Hepatocyte (in vitro differentiated cells): ENCODE results near the gene POU2F2. TPM values are rescaled to one million over a fixed set of nuclear protein-coding genes. Genes with fewer than 3 reads are reported as not detected.

Source experiments
- DNase-seq: peaks from one replicate; pipeline ENCODE4 v3.0.0-alpha.2; 2016; ENCODE audit warnings: low spot score
- H2AFZ ChIP-seq: fragments of 200-600 bp; sonication (generic); 2 replicates; pipeline ENCODE4 v1.6.0; 2016; ENCODE audit warnings: antibody characterized with exemption, mild to moderate bottlenecking
- H3K27ac ChIP-seq: fragments of 200-600 bp; sonication (generic); 2 replicates; pipeline ENCODE4 v1.5.1; 2016; ENCODE audit warnings: mild to moderate bottlenecking
- H3K27me3 ChIP-seq: fragments of 200-600 bp; sonication (generic); 2 replicates; pipeline ENCODE4 v1.6.1; 2016
- H3K36me3 ChIP-seq: fragments of 200-600 bp; sonication (generic); replicated peaks from 2 replicates; pipeline ENCODE4 v1.5.1; 2016; ENCODE audit warnings: low read depth; ENCODE audit not compliant: insufficient read depth
- H3K4me1 ChIP-seq: fragments of 200-600 bp; sonication (generic); 2 replicates; pipeline ENCODE4 v1.5.1; 2016; ENCODE audit warnings: mild to moderate bottlenecking, moderate library complexity; ENCODE audit not compliant: insufficient read depth
- H3K4me2 ChIP-seq: fragments of 200-600 bp; sonication (generic); 2 replicates; pipeline ENCODE4 v1.6.0; 2016
- H3K4me3 ChIP-seq: fragments of 200-600 bp; sonication (generic); 2 replicates; pipeline ENCODE4 v1.5.1; 2016; ENCODE audit warnings: mild to moderate bottlenecking
- H3K79me2 ChIP-seq: fragments of 200-600 bp; sonication (generic); 2 replicates; pipeline ENCODE4 v1.6.0; 2017; ENCODE audit warnings: mild to moderate bottlenecking
- H3K9me2 ChIP-seq: fragments of 200-600 bp; sonication (generic); replicated peaks from 2 replicates; pipeline ENCODE4 v1.6.0; 2017; ENCODE audit warnings: mild to moderate bottlenecking; ENCODE audit not compliant: insufficient read depth
- H3K9me3 ChIP-seq: fragments of 200-600 bp; sonication (generic); 2 replicates; pipeline ENCODE4 v1.5.1; 2016; ENCODE audit warnings: low read depth, mild to moderate bottlenecking
- H4K20me1 ChIP-seq: fragments of 200-600 bp; sonication (generic); 2 replicates; pipeline ENCODE4 v1.6.0; 2016; ENCODE audit warnings: mild to moderate bottlenecking; ENCODE audit not compliant: insufficient read depth, poor library complexity, severe bottlenecking
- CTCF ChIP-seq: fragments of 200-600 bp; sonication (generic); IDR thresholded peaks from 2 replicates; pipeline ENCODE4 v1.5.1; 2016; ENCODE audit warnings: antibody characterized with exemption, mild to moderate bottlenecking; ENCODE audit not compliant: poor library complexity
- EZH2 ChIP-seq: fragments of 200-600 bp; sonication (generic); IDR thresholded peaks from 2 replicates; pipeline ENCODE4 v1.6.1; 2016; ENCODE audit warnings: antibody characterized with exemption, mild to moderate bottlenecking, borderline replicate concordance
- EZH2phosphoT487 ChIP-seq: fragments of 200-600 bp; sonication (generic); IDR thresholded peaks from one replicate; pipeline ENCODE4 v1.6.1; 2018; ENCODE audit warnings: antibody characterized with exemption, mild to moderate bottlenecking, low read depth, moderate library complexity; ENCODE audit not compliant: unreplicated experiment, severe bottlenecking
- WGBS: methylation state at CpG from one replicate; pipeline ENCODE4 v1.1.6; 2016; ENCODE audit warnings: low lambda C conversion rate; ENCODE audit errors: missing lambda C conversion rate; 5-methylcytosine and 5-hydroxymethylcytosine counted together
- polyA plus RNA-seq: library from polyadenylated mRNA; unstranded; fragments of >200 nt; fragmentation: Nextera tagmentation; extraction: Ambion mirVana; gene quantifications from 2 replicates; pipeline ENCODE4 v1.2.1, GENCODE V29; 2016
- total RNA-seq: library from RNA; depleted of rRNA; stranded (reverse); fragments of >200 nt; gene quantifications from 2 replicates; pipeline ENCODE4 v1.2.3, GENCODE V29; 2014

The POU2F2 gene
- total and polyA plus RNA-seq, 2 experiments from 2014 or later = 0.15 TPM; not detected in 1

GRCh38 chr19:42115219-42115618 lies 17.0 kb downstream of the POU2F2 start:
- no peak for TF ChIP-seq CTCF
- TF ChIP-seq EZH2 = no peak
- TF ChIP-seq EZH2phosphoT487 = no peak
- no peak for DNase-seq
- H3K27ac ChIP-seq = no peak overlapping the region

GRCh38 chr19:42114412-42114811 lies 17.8 kb downstream of the POU2F2 start:
- Histone ChIP-seq H4K20me1 (no peaks in the 10 kb centered on the region), H3K79me2 (no peaks in the 10 kb centered on the region), H3K4me2 (no peak overlapping the region), H3K4me1 (peaks cover 6% of the 10 kb centered on the region), H3K9me2 (no peaks in the 10 kb centered on the region), H3K27me3 (no peaks in the 10 kb centered on the region), H2AFZ (no peak overlapping the region), H3K4me3 (no peak overlapping the region), H3K36me3 (no peaks in the 10 kb centered on the region), H3K27ac (peak overlapping the region; percentile 56), H3K9me3 (no peaks in the 10 kb centered on the region)
- no peak for DNase-seq
- TF ChIP-seq EZH2phosphoT487 = no peak
- no peak for TF ChIP-seq CTCF
- WGBS = 57% methylated on average over 7 of the region's 7 CpGs

More at GRCh38 chr19:42115219-42115618, 17.0 kb downstream of the POU2F2 start:
- no peaks in the 10 kb centered on the region for H3K9me3 ChIP-seq
- H2AFZ ChIP-seq = no peak overlapping the region
- H4K20me1 ChIP-seq = no peaks in the 10 kb centered on the region
- H3K79me2 ChIP-seq = no peaks in the 10 kb centered on the region
- peaks cover 6% of the 10 kb centered on the region for H3K4me1 ChIP-seq
- WGBS = 57% methylated on average over 4 of the region's 4 CpGs
- no peaks in the 10 kb centered on the region for H3K9me2 ChIP-seq
- H3K36me3 ChIP-seq = no peaks in the 10 kb centered on the region
- no peaks in the 10 kb centered on the region for H3K27me3 ChIP-seq
- H3K4me3 ChIP-seq = no peak overlapping the region
- no peak overlapping the region for H3K4me2 ChIP-seq

- H2AFZ ChIP-seq = no peak overlapping the region
- peak; percentile 67 for DNase-seq
- no peaks in the 10 kb centered on the region for H3K36me3 ChIP-seq
- no peaks in the 10 kb centered on the region for H4K20me1 ChIP-seq
- no peaks in the 10 kb centered on the region for H3K79me2 ChIP-seq
- 40% methylated on average over 10 of the region's 10 CpGs for WGBS
- TF ChIP-seq CTCF (no peak), EZH2phosphoT487 (no peak), EZH2 (no peak)
- no peaks in the 10 kb centered on the region for H3K27me3 ChIP-seq
- H3K4me2 ChIP-seq = no peak overlapping the region
- no peak overlapping the region for H3K4me3 ChIP-seq
- H3K4me1 ChIP-seq = peaks cover 6% of the 10 kb centered on the region
- H3K9me2 ChIP-seq = no peaks in the 10 kb centered on the region
- no peaks in the 10 kb centered on the region for H3K9me3 ChIP-seq
- H3K27ac ChIP-seq = peak overlapping the region; percentile 56
Observed at GRCh38 chr19:42113641-42114348, 18.5 kb downstream of the POU2F2 start.
